NK-92 (cell line): ENCODE measurements around the gene SH2D3A.
"Not testable (repeated sequence)": the region's sequence is repeated elsewhere in the genome, so short reads cannot be mapped to it uniquely, and the experiment has no call there.

ENCODE experiments used
- DNase-seq: peaks from one replicate; lab custom pipeline; 2025; ENCODE audit not compliant: unreplicated experiment; lab: John Stamatoyannopoulos, UW

The SH2D3A gene

DNA sequence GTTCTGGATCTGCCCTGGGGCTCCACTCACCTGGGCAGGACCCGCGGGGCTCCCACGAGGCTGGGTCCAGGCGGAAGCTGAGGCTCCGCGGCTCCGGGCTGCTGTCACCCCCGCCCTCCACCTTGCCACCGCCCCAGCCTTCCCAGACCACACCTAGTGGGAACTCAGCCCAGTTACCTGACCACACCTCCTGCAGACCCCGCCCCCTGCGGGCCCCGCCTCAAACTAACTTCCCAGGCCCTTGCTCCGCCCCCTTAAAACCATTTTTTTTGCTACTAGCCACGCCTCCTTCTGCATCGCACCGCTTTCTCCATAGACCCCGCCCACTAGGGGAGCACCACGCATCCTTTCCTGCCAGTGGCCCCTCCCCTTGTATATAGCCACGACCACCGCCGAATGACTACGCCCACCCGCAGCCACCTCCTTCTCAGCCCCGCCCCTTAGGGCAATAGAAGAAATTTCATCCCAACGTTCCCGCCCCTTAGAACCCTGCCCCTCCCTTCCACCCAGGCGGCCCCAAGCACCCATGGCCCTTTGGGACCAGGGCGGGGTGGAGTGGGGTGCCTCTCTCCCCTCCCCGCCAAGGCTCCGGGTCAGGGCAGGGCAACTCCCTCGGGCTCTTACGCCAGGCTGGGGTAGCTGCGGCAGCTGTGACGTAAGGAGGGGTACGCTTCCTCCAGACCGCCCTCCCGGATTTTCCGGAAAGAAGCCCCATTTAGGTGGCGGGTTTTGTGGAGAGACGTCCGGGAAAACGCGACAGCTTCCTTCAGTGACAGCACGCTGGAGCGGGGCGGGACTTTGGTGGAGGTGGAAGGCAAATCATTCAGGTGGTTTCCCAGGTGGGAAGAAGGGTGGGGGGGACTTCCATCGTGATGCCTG is at the start of gene SH2D3A:
Gene SH2D3A, minus strand, starts transcription at position 79 of the 879 bp plus-strand sequence. CDS start 3,687 bp downstream, outside the sequence.
- peak; percentile 89 for DNase-seq

DNA sequence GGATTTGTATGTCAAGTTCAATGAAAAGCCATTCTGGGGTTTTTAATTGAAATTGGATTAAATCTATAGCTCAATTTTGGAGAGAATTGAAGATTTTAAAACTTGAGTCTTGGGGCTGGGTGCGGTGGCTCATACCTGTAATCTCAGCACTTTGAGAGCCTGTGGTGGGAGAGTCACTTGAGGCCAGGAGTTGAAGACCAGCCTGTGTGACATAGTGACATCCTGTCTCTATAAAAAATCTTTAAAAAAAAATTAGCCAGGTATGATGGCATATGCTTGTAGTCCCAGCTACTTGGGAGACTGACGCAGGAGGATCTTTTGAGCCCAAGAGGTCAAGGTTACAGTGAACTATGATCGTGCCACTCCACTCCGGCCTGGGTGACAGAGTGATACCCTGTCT is 46.4 kb upstream of the SH2D3A start:
- DNase-seq = no peak

DNA sequence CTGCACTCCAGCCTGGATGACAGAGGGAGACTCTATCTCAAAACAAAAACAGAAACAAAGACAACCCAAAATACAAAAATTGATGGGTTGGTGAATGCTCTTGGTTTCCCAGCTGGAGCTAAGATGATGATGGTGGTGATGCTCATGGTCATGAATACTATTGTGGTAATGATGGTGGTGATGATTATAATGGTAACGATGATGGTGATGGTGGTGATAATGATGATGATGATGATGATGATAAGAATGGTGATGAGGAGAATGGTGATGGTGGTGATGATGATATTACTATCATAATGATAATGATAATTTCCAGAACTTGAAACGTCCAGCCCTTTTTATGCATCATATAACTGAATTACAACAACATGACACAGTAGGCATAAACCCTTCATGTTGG is 45.4 kb upstream of the SH2D3A start:
- DNase-seq = no peak

GRCh38 chr19:6811906-6812305 is 44.7 kb upstream of the SH2D3A start:
- no peak for DNase-seq

DNA sequence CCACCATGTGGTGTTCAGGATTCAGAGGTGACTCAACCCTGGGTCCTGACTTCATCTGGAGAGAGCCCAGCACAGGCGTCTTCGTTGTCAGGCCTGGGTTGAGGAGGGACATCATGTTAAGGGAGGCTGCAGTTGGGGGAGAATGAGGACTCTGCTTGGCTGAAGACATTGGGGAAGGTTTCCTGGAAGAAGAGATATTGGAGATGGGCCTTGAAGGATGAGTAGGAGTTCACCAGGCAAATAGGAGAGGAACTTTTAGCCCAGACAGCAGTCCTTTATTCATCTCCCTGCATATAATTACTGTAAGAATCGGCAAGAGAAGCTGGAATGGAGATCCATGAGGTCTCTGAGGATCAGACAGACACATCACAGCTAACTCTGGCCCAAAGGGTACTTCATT is 44.1 kb upstream of the SH2D3A start:
- DNase-seq = no peak

DNA sequence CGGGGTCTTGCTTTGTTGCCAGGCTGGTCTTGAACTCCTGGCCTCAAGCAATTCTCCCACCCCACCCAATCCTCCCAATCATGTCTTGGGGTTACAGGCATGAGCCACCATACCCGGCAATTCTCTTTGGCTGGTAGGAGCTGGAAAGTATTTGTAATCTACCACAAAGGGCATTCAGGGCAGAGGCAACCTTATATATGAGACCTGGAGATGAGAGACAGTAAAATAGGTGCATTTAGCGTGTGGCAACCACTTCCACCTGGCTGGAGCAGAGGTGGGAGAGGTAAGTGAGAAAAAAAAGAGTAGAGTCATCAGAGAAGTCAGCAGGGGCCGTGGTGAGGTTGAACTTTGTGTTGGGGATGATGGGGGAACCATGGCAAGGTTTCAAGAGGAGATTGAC is 42.0 kb upstream of the SH2D3A start:
- DNase-seq = no peak

- no peak for DNase-seq
Measured at GRCh38 chr19:6808494-6808893, 41.3 kb upstream of the SH2D3A start.

GRCh38 chr19:6807291-6807690 is 40.1 kb upstream of the SH2D3A start:
- no peak for DNase-seq

GRCh38 chr19:6806488-6806887 is 39.3 kb upstream of the SH2D3A start:
- DNase-seq = no peak

DNA sequence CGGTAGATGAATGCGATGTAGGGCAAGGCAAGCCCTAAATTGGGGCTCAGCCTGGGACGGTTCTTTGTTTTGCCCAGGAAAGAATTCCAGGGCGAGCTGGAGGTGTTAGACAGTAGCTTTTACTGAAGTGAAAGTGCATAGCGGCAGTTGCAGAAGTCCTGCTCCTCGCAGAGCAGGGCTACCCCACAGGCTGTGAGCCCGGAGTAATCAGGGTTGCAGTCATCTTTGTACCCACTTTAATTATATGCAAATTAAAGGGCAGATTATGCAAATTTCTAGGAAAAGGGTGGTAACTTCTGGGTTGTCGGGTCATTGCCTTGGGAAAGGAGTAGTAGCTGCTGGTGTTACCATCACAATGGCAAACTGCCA is 35.8 kb upstream of the SH2D3A start:
- DNase-seq = no peak

- no peak for DNase-seq
Measured at GRCh38 chr19:6802336-6803035, 35.3 kb upstream of the SH2D3A start.

- DNase-seq = peak; percentile 56
Measured at GRCh38 chr19:6801485-6802086, 34.4 kb upstream of the SH2D3A start.

- DNase-seq = no peak
Measured at GRCh38 chr19:6800991-6801484, 33.8 kb upstream of the SH2D3A start.

DNA sequence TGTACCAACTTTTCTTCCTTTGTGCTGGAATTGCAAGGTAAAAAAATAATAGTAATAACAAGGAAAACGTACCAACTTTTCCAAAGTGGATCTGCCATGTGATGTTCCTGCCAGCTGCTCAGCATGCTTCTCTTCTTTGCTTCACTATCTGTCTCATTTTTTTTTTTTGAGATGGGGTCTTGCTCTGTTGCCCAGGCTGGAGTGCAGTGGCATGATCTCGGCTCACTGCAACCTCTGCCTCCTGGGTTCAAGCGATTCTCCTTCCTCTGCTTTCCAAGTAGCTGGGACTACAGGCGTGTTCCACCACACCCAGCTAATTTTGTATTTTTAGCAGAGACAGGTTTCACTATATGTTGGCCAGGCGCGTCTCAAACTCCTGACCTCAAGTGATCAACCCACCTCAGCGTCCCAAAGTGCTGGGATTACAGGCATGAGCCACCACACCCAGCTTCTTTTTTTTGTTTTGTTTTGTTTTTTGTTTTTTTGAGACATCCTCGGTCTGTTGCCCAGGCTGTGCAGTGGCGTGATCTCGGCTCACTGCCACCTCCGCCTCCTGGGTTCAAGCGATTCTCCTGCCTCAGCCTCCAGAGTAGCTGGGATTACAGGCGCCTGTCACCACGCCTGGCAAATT is 33.0 kb upstream of the SH2D3A start:
- DNase-seq = not testable (repeated sequence)

DNA sequence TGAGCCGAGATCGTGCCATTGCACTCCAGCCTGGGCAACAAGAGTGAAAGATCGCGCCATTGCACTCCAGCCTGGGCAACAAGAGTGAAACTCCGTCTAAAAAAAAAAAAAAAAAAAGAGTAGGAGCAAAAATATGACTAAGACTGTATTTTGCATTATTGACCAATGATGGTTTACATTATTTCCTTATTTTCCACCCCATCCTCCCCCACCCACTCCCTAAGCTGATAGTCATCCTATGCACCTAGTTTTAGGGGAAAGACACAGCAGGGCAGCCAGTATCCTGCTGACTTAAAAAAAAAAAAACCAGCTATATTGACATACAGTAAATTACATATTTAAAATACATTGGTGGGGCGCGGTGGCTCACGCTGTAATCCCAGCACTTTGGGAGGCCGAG is 30.4 kb upstream of the SH2D3A start:
- no peak for DNase-seq

DNA sequence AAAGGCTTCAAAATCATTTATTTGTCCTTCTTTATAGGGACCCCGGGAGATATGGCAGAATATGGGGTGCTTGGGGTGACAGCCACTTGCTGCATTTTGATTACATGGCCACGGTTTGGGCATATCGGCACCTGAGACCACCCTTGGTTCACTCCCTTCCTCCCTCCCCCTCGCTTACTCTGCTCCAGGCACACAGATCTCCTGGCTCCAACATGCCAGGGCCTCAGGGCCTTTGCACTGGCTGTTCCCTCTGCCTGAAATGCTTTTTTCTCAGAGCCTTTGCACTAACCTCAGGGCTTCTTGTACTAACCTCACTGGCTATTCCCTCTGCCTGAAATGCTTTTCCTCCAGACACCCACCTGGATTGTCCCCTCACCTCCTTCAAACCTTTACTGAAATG is 29.0 kb upstream of the SH2D3A start:
- DNase-seq = no peak

DNA sequence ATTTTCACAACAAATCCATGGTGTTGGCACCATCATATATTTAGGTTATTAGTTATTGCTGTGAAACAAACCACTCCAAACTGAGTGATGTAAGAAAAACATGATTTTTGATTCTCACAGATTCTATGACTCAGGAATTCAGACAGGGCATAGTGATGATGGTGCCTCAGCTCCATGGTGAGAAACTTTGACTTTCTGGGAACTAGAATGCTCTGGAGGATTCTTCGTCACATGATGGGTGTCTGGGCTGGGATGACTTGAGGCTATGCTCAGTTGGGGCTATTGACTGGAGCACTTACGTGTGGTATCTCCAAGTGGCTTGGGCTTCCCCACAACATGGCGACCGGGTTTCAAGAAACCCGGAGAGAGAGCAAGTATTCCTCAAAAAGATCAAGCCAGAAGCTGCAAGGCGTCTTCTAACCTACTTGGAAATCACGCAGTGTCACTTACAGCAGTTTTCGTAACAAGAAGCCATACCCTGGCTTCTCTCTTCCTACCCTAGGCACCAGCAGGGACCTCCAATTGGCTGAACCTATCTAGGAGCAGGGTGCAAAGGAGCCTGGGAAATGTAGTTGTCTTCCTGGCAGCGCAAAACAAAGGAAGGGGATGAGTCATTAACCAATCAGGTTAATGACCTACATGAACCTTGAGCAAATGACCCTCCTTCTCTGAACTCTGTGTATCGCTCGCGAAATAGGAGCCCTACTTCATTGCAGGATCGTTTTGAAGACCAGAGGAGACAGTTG is 27.6 kb upstream of the SH2D3A start:
- DNase-seq = no peak

GRCh38 chr19:6793973-6794372 is 26.7 kb upstream of the SH2D3A start:
- DNase-seq = no peak

GRCh38 chr19:6793411-6793810 is 26.2 kb upstream of the SH2D3A start:
- DNase-seq = no peak

DNA sequence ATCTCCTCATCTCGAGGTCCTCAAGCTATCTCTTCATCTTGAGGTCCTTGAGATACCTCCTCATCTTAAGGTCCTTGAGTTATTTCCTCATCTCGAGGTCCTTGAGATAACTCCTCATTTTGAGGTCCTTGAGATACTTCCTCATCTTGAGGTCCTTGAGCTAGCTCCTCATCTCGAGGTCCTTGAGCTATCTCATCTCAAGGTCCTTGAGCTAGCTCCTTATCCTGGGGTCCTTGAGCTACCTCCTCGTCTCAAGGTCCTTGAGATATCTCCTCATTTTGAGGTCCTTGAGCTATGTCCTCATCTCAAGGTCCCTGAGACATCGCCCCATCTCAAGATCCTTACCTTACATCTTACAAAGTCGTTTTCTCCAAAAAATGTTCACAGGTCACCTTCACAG is 24.0 kb upstream of the SH2D3A start:
- DNase-seq = no peak
